Measurements from ENCODE around the gene ZNF496.

Gene ZNF496

GRCh38 chr1:247345881-247346280 lies 14.2 kb upstream of the ZNF496 start:
- no peak overlapping the region for H3K4me3 ChIP-seq (ENCODE audit: low read length)
- no peak overlapping the region for H3K27ac ChIP-seq (ENCODE audit: low read depth, low read length)
- no peaks in the 10 kb centered on the region for H3K27me3 ChIP-seq (ENCODE audit: control insufficient read depth, low read length)
- H3K36me3 ChIP-seq (ENCODE audit: control insufficient read depth, low read length), result no peaks in the 10 kb centered on the region
- H3K9me3 ChIP-seq (ENCODE audit: control insufficient read depth, insufficient read depth, low read length), result no peaks in the 10 kb centered on the region
- H3K79me2 ChIP-seq (ENCODE audit: control insufficient read depth, low read length), result no peaks in the 10 kb centered on the region
- H3K4me1 ChIP-seq (ENCODE audit: control insufficient read depth, low read length), result no peaks in the 10 kb centered on the region
- H3K9me2 ChIP-seq (replicated peaks; ENCODE audit: control insufficient read depth, low read length), result no peaks in the 10 kb centered on the region
- H3F3A ChIP-seq (ENCODE audit: control insufficient read depth, insufficient read depth), result no peaks in the 10 kb centered on the region
- no peaks in the 10 kb centered on the region for H4K20me1 ChIP-seq (ENCODE audit: control insufficient read depth, insufficient read depth, low read depth, low read length)
- H3K4me2 ChIP-seq (ENCODE audit: low read length), result no peak overlapping the region
- no peak for TF ChIP-seq CTCF (IDR thresholded peaks at IDR 0.05; ENCODE audit: low read depth, low read length, poor library complexity, severe bottlenecking)
- TF ChIP-seq EZH2phosphoT487 (IDR thresholded peaks at IDR 0.05; ENCODE audit: borderline replicate concordance, low read length), result no peak

- Histone ChIP-seq H3K4me2 (ENCODE audit: low read length) (no peak overlapping the region), H3K79me2 (ENCODE audit: control insufficient read depth, low read length) (no peaks in the 10 kb centered on the region), H3K27me3 (ENCODE audit: control insufficient read depth, low read length) (no peaks in the 10 kb centered on the region), H3K9me3 (ENCODE audit: control insufficient read depth, insufficient read depth, low read length) (no peaks in the 10 kb centered on the region), H3K36me3 (ENCODE audit: control insufficient read depth, low read length) (peaks cover 5% of the 10 kb centered on the region), H4K20me1 (ENCODE audit: control insufficient read depth, insufficient read depth, low read depth, low read length) (no peaks in the 10 kb centered on the region), H3K4me1 (ENCODE audit: control insufficient read depth, low read length) (no peaks in the 10 kb centered on the region), H3F3A (ENCODE audit: control insufficient read depth, insufficient read depth) (no peaks in the 10 kb centered on the region), H3K27ac (ENCODE audit: low read depth, low read length) (no peak overlapping the region), H3K9me2 (replicated peaks; ENCODE audit: control insufficient read depth, low read length) (no peaks in the 10 kb centered on the region), H3K4me3 (ENCODE audit: low read length) (no peak overlapping the region)
- TF ChIP-seq CTCF (IDR thresholded peaks at IDR 0.05; ENCODE audit: low read depth, low read length, poor library complexity, severe bottlenecking) (no peak), EZH2phosphoT487 (IDR thresholded peaks at IDR 0.05; ENCODE audit: borderline replicate concordance, low read length) (no peak)
These were observed 12.1 kb upstream of the ZNF496 start for GRCh38 chr1:247343801-247344200.

GRCh38 chr1:247338723-247339275 lies 7.1 kb upstream of the ZNF496 start:
- peaks cover 12% of the 10 kb centered on the region for H3K36me3 ChIP-seq (ENCODE audit: control insufficient read depth, low read length)
- H3K27me3 ChIP-seq (ENCODE audit: control insufficient read depth, low read length), result no peaks in the 10 kb centered on the region
- TF ChIP-seq CTCF (IDR thresholded peaks at IDR 0.05; ENCODE audit: low read depth, low read length, poor library complexity, severe bottlenecking) (no peak), EZH2phosphoT487 (IDR thresholded peaks at IDR 0.05; ENCODE audit: borderline replicate concordance, low read length) (no peak)
- H4K20me1 ChIP-seq (ENCODE audit: control insufficient read depth, insufficient read depth, low read depth, low read length), result no peaks in the 10 kb centered on the region; the same call in 1 of the 2 replicates
- H3K79me2 ChIP-seq (ENCODE audit: control insufficient read depth, low read length), result peaks cover 35% of the 10 kb centered on the region
- no peak overlapping the region for H3K4me2 ChIP-seq (ENCODE audit: low read length)
- H3K9me2 ChIP-seq (replicated peaks; ENCODE audit: control insufficient read depth, low read length), result no peaks in the 10 kb centered on the region
- no peaks in the 10 kb centered on the region; the same call in 1 of the 2 replicates for H3F3A ChIP-seq (ENCODE audit: control insufficient read depth, insufficient read depth)
- no peaks in the 10 kb centered on the region for H3K9me3 ChIP-seq (ENCODE audit: control insufficient read depth, insufficient read depth, low read length)
- H3K4me1 ChIP-seq (ENCODE audit: control insufficient read depth, low read length), result peaks cover 7% of the 10 kb centered on the region
- H3K27ac ChIP-seq (ENCODE audit: low read depth, low read length), result no peak overlapping the region
- no peak overlapping the region for H3K4me3 ChIP-seq (ENCODE audit: low read length)

Data from DOHH2 (cell line).